MM.1S (cell line): ENCODE measurements around the gene SPINT4.

Experiments used
- DNase-seq: peaks from one replicate; pipeline ENCODE4 v3.0.0-alpha.2; 2015
- H2AFZ ChIP-seq: fragments of 300-600 bp; sonication (generic); 2 replicates; pipeline ENCODE4 v1.6.0; 2016; ENCODE audit warnings: antibody characterized with exemption, low read length
- H3F3A ChIP-seq: fragments of 300-600 bp; sonication (generic); 2 replicates; pipeline ENCODE4 v1.6.1; 2016; ENCODE audit warnings: mild to moderate bottlenecking, antibody characterized with exemption, low read length, moderate library complexity, mixed read lengths; ENCODE audit not compliant: insufficient read depth
- H3K27ac ChIP-seq: fragments of 300-600 bp; sonication (generic); 2 replicates; pipeline ENCODE4 v1.5.1; 2016; ENCODE audit warnings: mild to moderate bottlenecking, low read length
- H3K27me3 ChIP-seq: fragments of 300-600 bp; sonication (generic); replicated peaks from 2 replicates; pipeline ENCODE4 v1.6.0; 2016; ENCODE audit warnings: low read length; ENCODE audit not compliant: insufficient read depth
- H3K36me3 ChIP-seq: fragments of 300-600 bp; sonication (generic); replicated peaks from 2 replicates; pipeline ENCODE4 v1.6.1; 2016; ENCODE audit warnings: mild to moderate bottlenecking, low read length, mixed read lengths; ENCODE audit not compliant: insufficient read depth
- H3K4me1 ChIP-seq: fragments of 300-600 bp; sonication (generic); 2 replicates; pipeline ENCODE4 v1.6.1; 2016; ENCODE audit warnings: low read length, mixed read lengths
- H3K4me2 ChIP-seq: fragments of 300-600 bp; sonication (generic); 2 replicates; pipeline ENCODE4 v1.6.0; 2016; ENCODE audit warnings: low read depth, low read length
- H3K4me3 ChIP-seq: fragments of 300-600 bp; sonication (generic); 2 replicates; pipeline ENCODE4 v1.5.1; 2016; ENCODE audit warnings: low read length, mixed read lengths
- H3K79me2 ChIP-seq: fragments of 300-600 bp; sonication (generic); 2 replicates; pipeline ENCODE4 v1.6.1; 2016; ENCODE audit warnings: mixed run types, low read length, mixed read lengths
- H3K9ac ChIP-seq: fragments of 300-600 bp; sonication (generic); 2 replicates; pipeline ENCODE4 v1.6.1; 2016; ENCODE audit warnings: low read length, mixed read lengths
- H3K9me2 ChIP-seq: fragments of 300-600 bp; sonication (generic); replicated peaks from 2 replicates; pipeline ENCODE4 v1.6.1; 2016; ENCODE audit warnings: mild to moderate bottlenecking, low read length, mixed read lengths; ENCODE audit not compliant: insufficient read depth
- H3K9me3 ChIP-seq: fragments of 300-600 bp; sonication (generic); replicated peaks from 2 replicates; pipeline ENCODE4 v1.6.1; 2016; ENCODE audit warnings: mild to moderate bottlenecking, low read length, mixed read lengths; ENCODE audit not compliant: insufficient read depth
- H4K20me1 ChIP-seq: fragments of 300-600 bp; sonication (generic); 2 replicates; pipeline ENCODE4 v1.6.1; 2016; ENCODE audit warnings: mild to moderate bottlenecking, low read length, moderate library complexity, mixed read lengths; ENCODE audit not compliant: insufficient read depth
- EZH2 ChIP-seq: fragments of 300-600 bp; sonication (generic); optimal IDR thresholded peaks from 2 replicates; pipeline ENCODE3; 2017; ENCODE audit warnings: low read depth, mild to moderate bottlenecking, antibody characterized with exemption, low read length, mixed read lengths
- EZH2phosphoT487 ChIP-seq: fragments of 300-600 bp; sonication (generic); IDR thresholded peaks from 2 replicates; pipeline ENCODE4 v1.6.1; 2018; ENCODE audit warnings: antibody characterized with exemption, low read length
- TF ChIP-seq, protein P1 (sequence below): fragments of 300-600 bp; sonication (generic); IDR thresholded peaks from 2 replicates; pipeline ENCODE4 v1.5.1; 2016; ENCODE audit warnings: antibody characterized with exemption, low read length, mixed read lengths

SPINT4 gene

DNA sequence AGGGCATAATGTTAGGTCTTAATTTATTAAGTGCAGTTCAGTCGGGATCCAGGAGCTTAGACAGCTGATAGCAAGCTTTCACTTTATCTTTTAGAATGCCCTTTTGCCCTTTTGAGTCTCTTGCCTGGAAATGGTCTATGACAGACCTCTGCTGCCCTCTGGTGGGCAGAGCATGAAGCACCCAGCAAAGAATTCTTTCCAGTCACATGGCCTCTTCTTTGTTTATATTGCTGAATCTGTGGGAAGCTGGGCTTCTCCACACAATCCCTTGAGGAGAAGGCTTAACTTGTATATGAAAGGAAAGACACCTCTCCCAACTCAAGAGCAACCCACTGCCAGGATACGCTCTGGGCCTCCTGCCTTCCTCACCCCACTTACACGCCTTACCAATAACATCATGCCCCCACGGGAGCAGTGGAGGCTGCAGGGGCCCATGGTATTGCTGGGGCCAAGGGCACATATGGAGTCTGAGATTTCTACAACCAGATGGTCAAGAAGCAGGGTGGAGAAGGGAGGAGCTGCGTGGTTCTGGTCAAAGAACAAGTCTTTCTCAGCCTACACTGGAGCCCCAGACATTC, 49.1 kb downstream of the SPINT4 start:
- peak; percentile 81 for DNase-seq
- no peak overlapping the region for H3K4me3 ChIP-seq
- no peaks in the 10 kb centered on the region for H4K20me1 ChIP-seq
- H3K79me2 ChIP-seq: no peaks in the 10 kb centered on the region
- H3K9me3 ChIP-seq: no peaks in the 10 kb centered on the region
- H3K4me2 ChIP-seq: peak overlapping the region; percentile 15; the same call in 1 of the 2 replicates
- H3K27me3 ChIP-seq: no peaks in the 10 kb centered on the region
- no peaks in the 10 kb centered on the region for H3K4me1 ChIP-seq
- no peaks in the 10 kb centered on the region for H3K36me3 ChIP-seq
- H3F3A ChIP-seq: no peaks in the 10 kb centered on the region
- H3K9ac ChIP-seq: no peak overlapping the region
- no peak overlapping the region for H3K27ac ChIP-seq
- no peaks in the 10 kb centered on the region for H3K9me2 ChIP-seq
- peak overlapping the region; percentile 88 for H2AFZ ChIP-seq
- TF ChIP-seq, protein P1, sequence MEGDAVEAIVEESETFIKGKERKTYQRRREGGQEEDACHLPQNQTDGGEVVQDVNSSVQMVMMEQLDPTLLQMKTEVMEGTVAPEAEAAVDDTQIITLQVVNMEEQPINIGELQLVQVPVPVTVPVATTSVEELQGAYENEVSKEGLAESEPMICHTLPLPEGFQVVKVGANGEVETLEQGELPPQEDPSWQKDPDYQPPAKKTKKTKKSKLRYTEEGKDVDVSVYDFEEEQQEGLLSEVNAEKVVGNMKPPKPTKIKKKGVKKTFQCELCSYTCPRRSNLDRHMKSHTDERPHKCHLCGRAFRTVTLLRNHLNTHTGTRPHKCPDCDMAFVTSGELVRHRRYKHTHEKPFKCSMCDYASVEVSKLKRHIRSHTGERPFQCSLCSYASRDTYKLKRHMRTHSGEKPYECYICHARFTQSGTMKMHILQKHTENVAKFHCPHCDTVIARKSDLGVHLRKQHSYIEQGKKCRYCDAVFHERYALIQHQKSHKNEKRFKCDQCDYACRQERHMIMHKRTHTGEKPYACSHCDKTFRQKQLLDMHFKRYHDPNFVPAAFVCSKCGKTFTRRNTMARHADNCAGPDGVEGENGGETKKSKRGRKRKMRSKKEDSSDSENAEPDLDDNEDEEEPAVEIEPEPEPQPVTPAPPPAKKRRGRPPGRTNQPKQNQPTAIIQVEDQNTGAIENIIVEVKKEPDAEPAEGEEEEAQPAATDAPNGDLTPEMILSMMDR: peak; percentile 92
- TF ChIP-seq EZH2phosphoT487: no peak

DNA sequence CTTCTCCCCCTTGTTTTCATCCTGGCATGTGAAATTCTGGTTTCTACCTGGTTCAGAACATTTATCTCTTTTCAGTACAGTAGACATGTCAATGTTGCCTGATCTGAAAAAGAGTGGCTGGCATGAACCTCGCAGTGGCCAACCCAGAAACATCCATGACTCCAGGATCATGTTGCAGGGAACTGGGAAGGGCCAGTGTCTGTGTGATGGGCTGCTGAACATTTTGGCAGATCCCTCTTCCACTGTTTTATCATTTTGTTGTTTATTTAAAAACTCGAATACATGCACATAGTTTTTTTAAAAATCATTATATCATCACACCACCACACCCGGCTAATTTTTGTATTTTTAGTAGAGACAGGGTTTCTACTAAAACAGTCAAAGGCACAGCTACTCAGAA, 50.5 kb downstream of the SPINT4 start:
- H3K27me3 ChIP-seq: no peaks in the 10 kb centered on the region
- no peaks in the 10 kb centered on the region for H3K9me3 ChIP-seq
- no peak overlapping the region for H3K4me3 ChIP-seq
- TF ChIP-seq EZH2phosphoT487: no peak
- TF ChIP-seq, protein P1: no peak
- no peak for TF ChIP-seq EZH2
- no peaks in the 10 kb centered on the region for H3K4me1 ChIP-seq
- no peaks in the 10 kb centered on the region for H4K20me1 ChIP-seq
- H3K9me2 ChIP-seq: no peaks in the 10 kb centered on the region
- H3F3A ChIP-seq: no peaks in the 10 kb centered on the region
- no peak overlapping the region for H2AFZ ChIP-seq
- H3K4me2 ChIP-seq: no peak overlapping the region
- H3K36me3 ChIP-seq: no peaks in the 10 kb centered on the region
- no peak overlapping the region for H3K27ac ChIP-seq
- no peak for DNase-seq
- no peaks in the 10 kb centered on the region for H3K79me2 ChIP-seq
- H3K9ac ChIP-seq: no peak overlapping the region

DNA sequence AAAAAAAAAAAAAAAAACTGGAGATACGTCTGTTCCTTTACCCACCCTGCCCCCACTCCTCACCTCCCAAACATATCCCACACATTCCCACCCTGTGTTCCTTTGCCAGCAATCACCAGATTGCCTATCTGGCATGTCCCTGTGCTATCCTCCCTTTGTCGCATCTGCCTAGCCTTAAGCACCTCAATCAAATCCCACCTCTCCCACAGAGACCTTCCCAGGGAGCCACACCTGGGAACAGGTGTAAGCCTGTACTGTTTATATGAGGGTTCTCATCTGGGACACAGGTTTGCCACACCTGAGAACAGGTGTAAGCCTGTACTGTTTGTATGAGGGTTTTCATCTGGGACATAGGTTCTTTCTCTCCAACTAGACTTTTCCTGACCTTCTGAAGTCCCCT, 52.8 kb downstream of the SPINT4 start:
- Histone ChIP-seq H4K20me1 (no peaks in the 10 kb centered on the region), H3K9me2 (no peaks in the 10 kb centered on the region), H3F3A (no peaks in the 10 kb centered on the region), H2AFZ (no peak overlapping the region), H3K9me3 (no peaks in the 10 kb centered on the region), H3K27ac (no peak overlapping the region), H3K4me3 (no peak overlapping the region), H3K4me1 (no peaks in the 10 kb centered on the region), H3K27me3 (no peaks in the 10 kb centered on the region), H3K9ac (no peak overlapping the region), H3K4me2 (no peak overlapping the region), H3K79me2 (no peaks in the 10 kb centered on the region), H3K36me3 (no peaks in the 10 kb centered on the region)
- TF ChIP-seq, protein P1: no peak
- no peak for TF ChIP-seq EZH2
- TF ChIP-seq EZH2phosphoT487: no peak
- no peak for DNase-seq
